Gastroesophageal sphincter (tissue), 3 donors: ENCODE measurements around the gene SLC7A1.

ENCODE experiments used
- CTCF ChIP-seq, 4 experiments: fragments of 200-600 bp in 2 of 4; fragments of 450-650 bp in 2 of 4; sonication (generic) in 1 of 4; IDR thresholded peaks; one replicate each; pipeline ENCODE4 v1.5.1; 2017 to 2019; ENCODE audit warnings: antibody characterized with exemption in 4 of 4, mild to moderate bottlenecking in 2 of 4, moderate library complexity in 2 of 4
- EP300 ChIP-seq: sonication (generic); formaldehyde crosslinking; IDR thresholded peaks from one replicate; pipeline ENCODE4 v1.6.1; 2017; ENCODE audit warnings: antibody characterized with exemption, mild to moderate bottlenecking
- POLR2A ChIP-seq, 2 donors: fragments of 450-650 bp; IDR thresholded peaks; one replicate each; pipeline ENCODE4 v1.6.1; 2017; ENCODE audit warnings: antibody characterized with exemption in 2 of 2, mild to moderate bottlenecking in 2 of 2, moderate library complexity in 1 of 2

- no peak for TF ChIP-seq POLR2A (IDR thresholded peaks at IDR 0.05)
- TF ChIP-seq CTCF (IDR thresholded peaks at IDR 0.05) = no peak
- TF ChIP-seq EP300 = no peak
Measured at GRCh38 chr13:29532821-29533220, 62.7 kb downstream of the SLC7A1 start.
